Stimulated activated CD8-positive, alpha-beta memory T cell treated with anti-CD3 and anti-CD28 coated beads, Interleukin-15, amount 100 ng/mL, for 1 hour (primary cell): ENCODE data around the gene FMN2.
"Not testable (repeated sequence)": the region's sequence is repeated elsewhere in the genome, so short reads cannot be mapped to it uniquely, and the experiment has no call there.

Source experiments
- DNase-seq: peaks from one replicate; pipeline ENCODE4 v3.0.0-alpha.2; 2020; ENCODE audit warnings: low read depth

Gene FMN2

DNA sequence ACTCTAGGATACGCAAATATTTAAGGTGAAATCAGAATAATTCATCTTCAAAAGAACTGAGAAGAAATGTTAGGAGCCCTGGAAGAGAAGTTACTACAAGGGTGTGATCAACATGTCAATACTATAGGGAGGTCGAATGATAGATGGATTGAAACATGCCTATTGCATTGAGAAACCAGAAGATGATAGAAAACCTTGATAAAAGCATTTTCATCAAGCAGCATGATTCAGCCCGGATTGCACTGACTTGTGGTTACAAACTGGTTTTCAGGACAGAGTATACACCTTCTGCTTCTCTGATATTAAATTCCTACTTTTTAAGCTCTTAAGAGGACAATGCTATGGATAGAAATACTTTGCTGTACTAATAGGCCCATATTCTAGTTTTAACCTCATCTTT lies 164.2 kb downstream of the FMN2 start:
- no peak for DNase-seq

- DNase-seq, result no peak
Observed at GRCh38 chr1:240256836-240257503, 165.3 kb downstream of the FMN2 start.

- DNase-seq, result no peak
Observed at GRCh38 chr1:240258910-240259309, 167.2 kb downstream of the FMN2 start.

GRCh38 chr1:240264494-240264893 lies 172.8 kb downstream of the FMN2 start:
- DNase-seq, result not testable (repeated sequence)

- no peak for DNase-seq
Observed at GRCh38 chr1:240271081-240271480, 179.4 kb downstream of the FMN2 start.

DNA sequence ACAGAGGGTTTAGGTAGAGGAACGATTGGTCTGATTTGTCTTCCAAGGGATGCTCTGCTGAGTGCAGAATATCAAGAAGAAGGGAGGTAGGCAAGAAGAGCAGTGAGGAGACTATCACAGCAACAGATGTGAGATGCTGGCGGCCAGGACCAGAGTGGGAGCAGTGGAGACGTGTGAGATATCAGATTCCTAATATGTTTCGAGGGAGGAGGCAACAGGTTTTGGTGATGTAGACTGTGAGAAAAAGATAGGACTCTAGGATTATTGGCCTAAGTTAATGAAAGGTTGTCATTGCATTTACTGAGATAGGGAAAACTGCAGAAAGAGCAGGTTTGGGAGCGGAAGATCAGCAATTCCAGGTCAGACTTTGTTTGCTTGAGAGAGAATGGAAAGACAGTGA lies 182.9 kb downstream of the FMN2 start:
- DNase-seq, result no peak

DNA sequence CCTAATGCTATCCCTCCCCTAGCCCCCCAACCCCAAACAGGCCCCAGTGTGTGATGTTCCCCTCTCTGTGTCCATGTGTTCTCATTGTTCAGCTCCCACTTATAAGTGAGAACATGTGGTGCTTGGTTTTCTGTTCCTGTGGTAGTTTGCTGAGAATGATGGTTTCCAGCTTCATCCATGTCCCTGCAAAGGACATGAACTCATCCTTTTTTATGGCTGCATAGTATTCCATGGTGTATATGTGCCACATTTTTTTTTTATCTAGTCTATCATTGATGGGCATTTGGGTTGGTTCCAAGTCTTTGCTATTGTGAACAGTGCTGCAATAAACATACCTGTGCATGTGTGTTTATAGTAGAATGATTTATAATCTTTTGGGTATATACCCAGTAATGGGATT lies 183.5 kb downstream of the FMN2 start:
- not testable (repeated sequence) for DNase-seq

GRCh38 chr1:240278082-240278481 lies 186.4 kb downstream of the FMN2 start:
- DNase-seq, result no peak

- DNase-seq, result no peak
Observed at GRCh38 chr1:240280560-240281322, 189.1 kb downstream of the FMN2 start.

GRCh38 chr1:240282061-240282830 lies 190.6 kb downstream of the FMN2 start:
- DNase-seq, result no peak

- no peak for DNase-seq
Observed at GRCh38 chr1:240284656-240285414, 193.2 kb downstream of the FMN2 start.

DNA sequence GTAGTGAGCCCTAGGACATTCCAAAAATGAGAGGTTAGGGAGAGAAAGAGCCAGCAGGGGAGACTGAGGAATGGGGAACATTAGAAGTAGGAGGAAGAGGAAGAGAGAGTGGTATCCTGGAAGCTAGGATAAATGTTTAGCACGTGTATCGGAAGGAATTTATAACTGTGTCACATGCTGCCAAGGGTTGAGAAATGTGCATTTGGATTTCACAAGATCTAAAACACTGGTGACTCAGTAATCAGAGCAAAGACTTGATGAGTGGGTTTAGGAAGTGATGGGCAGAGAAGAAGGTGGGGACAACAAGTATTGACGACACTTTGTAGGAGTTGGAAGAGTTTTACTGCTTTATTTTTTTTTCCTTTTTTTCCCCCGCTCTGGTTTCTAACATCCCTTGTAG lies 193.9 kb downstream of the FMN2 start:
- no peak for DNase-seq

DNA sequence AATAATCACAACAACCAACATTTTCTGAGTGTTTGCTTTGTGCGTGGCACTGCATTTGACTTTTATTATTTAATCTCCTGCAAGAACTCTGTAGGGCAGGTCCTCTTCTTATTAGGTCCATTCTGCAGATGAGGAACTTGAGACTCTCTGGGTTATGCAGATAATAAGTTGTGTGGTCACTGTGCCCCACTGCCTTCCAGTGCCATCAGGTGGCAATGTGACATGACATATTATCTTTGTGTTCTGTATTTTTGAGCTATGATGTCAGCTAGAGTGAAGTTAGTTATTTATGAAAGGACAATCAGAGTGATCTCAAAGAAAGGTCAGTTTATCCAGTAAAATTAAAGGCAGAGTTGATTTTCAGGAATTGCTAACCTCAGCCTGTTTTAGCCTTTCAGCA lies 196.0 kb downstream of the FMN2 start:
- no peak for DNase-seq

GRCh38 chr1:240293706-240294105 lies 202.0 kb downstream of the FMN2 start:
- DNase-seq, result no peak

DNA sequence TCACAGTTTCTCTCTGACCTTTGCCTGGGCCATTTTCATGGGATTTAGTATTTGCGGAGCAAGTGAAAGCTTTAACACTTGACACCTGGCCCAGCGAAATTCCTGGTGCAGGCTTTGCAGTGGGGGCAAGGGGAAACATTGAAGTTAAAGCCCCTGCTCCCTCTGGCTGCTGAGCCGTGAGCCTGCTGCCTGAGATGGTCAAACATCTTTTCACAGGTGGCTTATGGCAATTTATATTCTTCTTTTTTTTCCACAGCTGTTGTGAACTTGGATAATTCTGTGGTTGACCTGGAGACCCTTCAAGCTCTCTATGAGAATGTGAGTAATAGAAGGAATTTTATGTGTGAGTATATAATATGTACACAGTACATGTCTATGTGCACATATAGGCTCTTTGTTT lies 202.9 kb downstream of the FMN2 start:
- DNase-seq, result no peak

DNA sequence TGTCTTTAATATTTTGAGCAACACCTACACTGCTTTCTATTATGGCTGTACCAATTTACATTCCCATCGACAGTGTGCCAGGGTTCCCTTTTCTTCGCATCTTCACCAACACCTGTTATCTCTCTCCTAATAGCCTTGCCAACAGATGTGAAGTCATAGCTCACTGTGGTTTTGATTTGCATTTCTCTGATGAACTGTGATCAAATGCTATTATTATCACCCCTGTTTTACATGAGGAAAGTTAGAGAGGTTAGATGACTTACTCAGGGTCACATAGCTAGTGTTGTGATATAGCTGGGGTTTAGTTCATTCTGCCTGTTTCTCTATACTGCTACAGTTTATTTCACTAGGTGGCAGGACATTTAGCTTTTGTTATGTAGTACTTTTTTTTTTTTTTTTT lies 204.1 kb downstream of the FMN2 start:
- DNase-seq, result no peak

DNA sequence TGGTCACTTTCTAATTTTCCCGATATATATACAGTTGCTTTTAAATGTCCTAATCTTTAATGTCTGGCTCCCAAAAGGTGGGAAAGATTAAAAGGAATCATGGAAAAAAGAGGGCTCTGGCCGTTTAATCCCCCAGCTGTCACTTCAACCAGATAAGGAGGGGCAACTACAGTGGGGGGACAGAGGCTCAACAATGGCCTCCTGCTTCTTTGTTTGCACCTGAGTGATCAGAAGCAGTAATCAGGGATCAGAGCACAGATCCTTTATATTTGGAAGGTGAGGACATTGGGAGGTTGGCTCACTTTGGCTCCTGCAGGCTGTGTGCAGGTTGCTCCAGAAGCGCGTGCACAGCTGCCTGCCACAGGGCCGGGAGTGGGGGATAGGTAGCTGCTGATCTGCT lies 212.8 kb downstream of the FMN2 start:
- no peak for DNase-seq

GRCh38 chr1:240306673-240307072 lies 215.0 kb downstream of the FMN2 start:
- no peak for DNase-seq

DNA sequence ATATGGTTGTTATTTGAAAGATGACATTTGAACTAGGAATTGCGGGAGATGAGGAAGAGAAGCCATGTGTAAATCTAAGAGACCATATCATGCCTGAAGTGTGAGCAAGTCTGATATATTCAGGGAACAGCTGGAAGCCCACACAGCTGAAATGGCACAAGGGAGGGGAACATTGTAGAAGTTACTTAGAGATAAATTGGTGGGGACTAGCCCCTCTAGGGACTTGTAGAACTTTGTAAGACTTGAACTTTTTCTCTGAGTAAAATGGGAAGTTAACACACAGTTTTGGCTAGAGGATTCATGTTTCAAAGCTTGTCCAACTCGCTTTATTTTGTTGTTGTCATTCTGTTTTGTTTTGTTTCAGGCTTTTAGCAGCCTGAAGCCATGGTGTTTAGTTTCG lies 216.4 kb downstream of the FMN2 start:
- no peak for DNase-seq

DNA sequence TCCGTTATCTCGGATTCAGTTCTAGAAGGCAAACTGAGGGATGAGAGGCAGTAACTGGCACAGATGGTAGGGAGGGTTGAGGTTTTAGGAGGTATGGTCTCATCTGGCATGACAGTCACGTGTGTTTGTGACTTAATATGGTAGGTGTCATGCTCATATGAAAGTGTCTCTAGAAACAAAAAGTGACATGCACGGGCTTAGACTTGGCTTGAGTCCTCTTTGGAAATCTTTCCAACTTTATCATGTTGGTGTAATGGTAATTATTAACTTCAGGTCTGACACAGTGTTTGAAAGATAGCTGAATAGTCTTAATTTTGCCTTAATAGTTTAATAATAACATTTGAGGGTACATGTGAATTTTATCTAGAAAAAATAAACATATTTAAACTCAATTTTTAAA lies 218.1 kb downstream of the FMN2 start:
- DNase-seq, result no peak

DNA sequence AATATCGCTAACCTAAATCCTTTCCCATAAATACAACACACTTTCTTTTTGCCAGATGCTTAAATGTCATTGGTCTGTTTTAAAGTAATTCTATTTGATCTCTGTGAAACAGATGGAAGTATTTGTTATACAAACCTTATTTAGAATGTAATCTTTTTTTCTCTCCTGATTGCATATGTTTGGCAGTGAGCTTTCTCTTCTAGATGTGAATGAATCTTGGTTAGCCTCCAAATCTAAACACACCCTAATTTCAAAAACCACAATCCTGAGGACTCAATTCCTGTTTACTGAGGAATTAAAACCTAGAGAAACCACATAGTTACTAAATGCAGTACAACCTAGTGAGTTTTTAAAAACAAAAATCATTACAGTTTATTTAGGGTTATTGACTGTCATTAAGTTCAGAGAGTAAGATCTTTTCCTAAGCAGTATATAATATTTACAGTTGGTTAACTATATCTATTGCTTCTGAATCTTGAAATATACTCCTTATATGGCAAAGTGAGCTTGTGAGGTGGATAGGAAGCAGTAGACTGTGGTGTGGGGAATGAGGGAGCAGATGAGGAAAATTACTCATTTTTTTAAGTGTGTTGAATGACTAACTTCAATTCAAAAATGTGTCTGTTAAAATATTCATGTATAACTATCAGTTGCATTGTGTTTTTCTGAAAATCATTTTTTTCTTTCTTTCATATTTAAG lies 218.7 kb downstream of the FMN2 start:
- no peak for DNase-seq

- no peak for DNase-seq
Observed at GRCh38 chr1:240312872-240313271, 221.2 kb downstream of the FMN2 start.
